Panc1 (cell line): ENCODE measurements around the gene BACE2. TPM values are rescaled to one million over a fixed set of nuclear protein-coding genes. Genes with fewer than 3 reads are reported as not detected.

Experiments used
- ATAC-seq: fragments of 200-7000 bp; cut with Tn5 transposase; 2 replicates; pipeline ENCODE4 v1.9.1; 2020; ENCODE audit warnings: mild to moderate bottlenecking, moderate library complexity
- BruUV-seq: library from RNA; stranded (reverse); fragments of 400-500 nt; replicated peaks from 2 replicates; lab custom pipeline; 2021; lab: Mats Ljungman, UMichigan
- CTCF ChIA-PET: fragments of 300-600 bp; sonication (Branson Sonifier 250); formaldehyde crosslinking; loops from one replicate; lab custom pipeline; 2022; ENCODE audit warnings: antibody characterized with exemption; lab: Charles Lee
- POLR2A ChIA-PET: fragments of 300-600 bp; sonication (Branson Sonifier 250); formaldehyde crosslinking; loops from one replicate; lab custom pipeline; 2022; ENCODE audit warnings: antibody characterized with exemption; lab: Charles Lee
- DNase-seq: peaks from one replicate; pipeline ENCODE4 v3.0.0-alpha.2; 2010; ENCODE audit warnings: low read depth, low spot score
- H3K27ac ChIP-seq: 2 replicates; pipeline ENCODE4 v1.5.1; 2011; ENCODE audit warnings: mild to moderate bottlenecking, low read length, inconsistent platforms
- H3K27me3 ChIP-seq: fragments of 200-500 bp; sonication (Bioruptor generic); 2 replicates; pipeline ENCODE4 v1.6.0; 2014; ENCODE audit warnings: low read length, inconsistent platforms; ENCODE audit not compliant: control insufficient read depth, insufficient read depth
- H3K36me3 ChIP-seq: fragments of 200-500 bp; sonication (Bioruptor generic); 2 replicates; pipeline ENCODE4 v1.5.1; 2014; ENCODE audit warnings: inconsistent platforms, mild to moderate bottlenecking, low read length, moderate library complexity; ENCODE audit not compliant: control insufficient read depth, insufficient read depth
- H3K4me1 ChIP-seq: 2 replicates; pipeline ENCODE4 v1.5.1; 2011; ENCODE audit warnings: inconsistent platforms, mild to moderate bottlenecking, low read length, moderate library complexity; ENCODE audit not compliant: control insufficient read depth, insufficient read depth
- H3K4me3 ChIP-seq, 2 experiments: 2 replicates each; pipeline ENCODE4 v1.5.1; 2011 to 2012; ENCODE audit warnings: low read depth in 2 of 2, low read length in 2 of 2, mild to moderate bottlenecking in 2 of 2, inconsistent platforms in 1 of 2, moderate library complexity in 1 of 2
- H3K9me3 ChIP-seq: fragments of 200-500 bp; sonication (Bioruptor generic); 2 replicates; pipeline ENCODE4 v1.5.1; 2014; ENCODE audit warnings: low read depth, mild to moderate bottlenecking, inconsistent platforms, low read length, moderate library complexity; ENCODE audit not compliant: control insufficient read depth, insufficient read depth
- POLR2AphosphoS5 ChIP-seq: IDR thresholded peaks from 2 replicates; pipeline ENCODE4 v1.6.1; 2012; ENCODE audit warnings: mild to moderate bottlenecking, low read depth, low read length, moderate library complexity
- SIN3A ChIP-seq: IDR thresholded peaks from 2 replicates; pipeline ENCODE4 v1.6.1; 2012; ENCODE audit warnings: low read depth, mild to moderate bottlenecking, low read length, moderate library complexity, borderline replicate concordance; ENCODE audit not compliant: insufficient read depth
- TCF7L2 ChIP-seq: IDR thresholded peaks from 2 replicates; pipeline ENCODE4 v1.6.1; 2011; ENCODE audit warnings: mild to moderate bottlenecking, low read depth, low read length, inconsistent platforms
- in situ Hi-C: cut with HindIII; loops from 2 replicates; pipeline ENCODE4 v1.10.0; 2016; ENCODE audit warnings: low sequenced_read_pairs, low pct_unique_long_range_greater_than_20kb
- intact Hi-C: fragments of 100-400 bp; cut with micrococcal nuclease; formaldehyde crosslinking; loops from one replicate; pipeline ENCODE4 v1.10.0; 2022; ENCODE audit not compliant: unreplicated experiment
- total RNA-seq: library from RNA; stranded (reverse); gene quantifications from one replicate; pipeline ENCODE4 v1.2.1, GENCODE V29; 2021; ENCODE audit not compliant: unreplicated experiment
- TF ChIP-seq, protein P1 (sequence below), 2 experiments: IDR thresholded peaks; 2 replicates each; pipeline ENCODE4 v1.6.1; 2011 to 2012; ENCODE audit warnings: low read depth in 2 of 2, control low read depth in 1 of 2, low read length in 1 of 2, mild to moderate bottlenecking in 1 of 2, moderate library complexity in 1 of 2; ENCODE audit not compliant: insufficient read depth in 1 of 2
- TF ChIP-seq, protein P2 (sequence below): fragments of 450-650 bp; IDR thresholded peaks from 2 replicates; pipeline ENCODE4 v1.5.1; 2017; ENCODE audit warnings: mild to moderate bottlenecking

The BACE2 gene
- total RNA-seq, 1 experiment from 2014 or later = 16.3 TPM

DNA sequence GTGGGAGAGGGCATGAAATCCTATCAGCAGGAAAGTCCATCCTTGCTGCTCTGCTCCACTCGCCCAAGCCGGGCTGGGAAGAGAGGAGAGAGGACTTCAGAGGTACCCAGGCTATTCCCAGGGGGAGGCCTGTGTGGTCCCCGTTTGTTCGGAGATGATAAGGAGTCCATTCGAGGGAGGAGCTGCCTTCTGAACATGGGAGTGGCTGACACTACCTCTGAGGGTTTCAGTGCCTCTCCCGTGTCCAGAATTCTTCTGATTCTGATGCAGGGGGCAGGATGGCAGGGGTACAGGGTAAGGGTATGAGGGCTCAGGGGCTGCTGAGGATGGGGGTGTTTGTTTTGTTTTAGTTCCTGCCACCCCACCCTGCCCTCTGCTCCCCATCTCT is 40.4 kb downstream of the BACE2 start:
- no peak overlapping the region for H3K27ac ChIP-seq
- H3K9me3 ChIP-seq = no peaks in the 10 kb centered on the region
- BruUV-seq = no TSS peak
- H3K4me1 ChIP-seq = no peaks in the 10 kb centered on the region
- in situ Hi-C loops (no loop called here), intact Hi-C loops (no loop called here)
- no peak overlapping the region for H3K4me3 ChIP-seq
- ATAC-seq = no peak
- H3K36me3 ChIP-seq = no peaks in the 10 kb centered on the region
- ChIA-PET CTCF (no interaction called here), POLR2A (no interaction called here)
- no peaks in the 10 kb centered on the region for H3K27me3 ChIP-seq
- TF ChIP-seq, protein P1, sequence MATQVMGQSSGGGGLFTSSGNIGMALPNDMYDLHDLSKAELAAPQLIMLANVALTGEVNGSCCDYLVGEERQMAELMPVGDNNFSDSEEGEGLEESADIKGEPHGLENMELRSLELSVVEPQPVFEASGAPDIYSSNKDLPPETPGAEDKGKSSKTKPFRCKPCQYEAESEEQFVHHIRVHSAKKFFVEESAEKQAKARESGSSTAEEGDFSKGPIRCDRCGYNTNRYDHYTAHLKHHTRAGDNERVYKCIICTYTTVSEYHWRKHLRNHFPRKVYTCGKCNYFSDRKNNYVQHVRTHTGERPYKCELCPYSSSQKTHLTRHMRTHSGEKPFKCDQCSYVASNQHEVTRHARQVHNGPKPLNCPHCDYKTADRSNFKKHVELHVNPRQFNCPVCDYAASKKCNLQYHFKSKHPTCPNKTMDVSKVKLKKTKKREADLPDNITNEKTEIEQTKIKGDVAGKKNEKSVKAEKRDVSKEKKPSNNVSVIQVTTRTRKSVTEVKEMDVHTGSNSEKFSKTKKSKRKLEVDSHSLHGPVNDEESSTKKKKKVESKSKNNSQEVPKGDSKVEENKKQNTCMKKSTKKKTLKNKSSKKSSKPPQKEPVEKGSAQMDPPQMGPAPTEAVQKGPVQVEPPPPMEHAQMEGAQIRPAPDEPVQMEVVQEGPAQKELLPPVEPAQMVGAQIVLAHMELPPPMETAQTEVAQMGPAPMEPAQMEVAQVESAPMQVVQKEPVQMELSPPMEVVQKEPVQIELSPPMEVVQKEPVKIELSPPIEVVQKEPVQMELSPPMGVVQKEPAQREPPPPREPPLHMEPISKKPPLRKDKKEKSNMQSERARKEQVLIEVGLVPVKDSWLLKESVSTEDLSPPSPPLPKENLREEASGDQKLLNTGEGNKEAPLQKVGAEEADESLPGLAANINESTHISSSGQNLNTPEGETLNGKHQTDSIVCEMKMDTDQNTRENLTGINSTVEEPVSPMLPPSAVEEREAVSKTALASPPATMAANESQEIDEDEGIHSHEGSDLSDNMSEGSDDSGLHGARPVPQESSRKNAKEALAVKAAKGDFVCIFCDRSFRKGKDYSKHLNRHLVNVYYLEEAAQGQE (IDR thresholded peaks at IDR 0.05; ENCODE audit: insufficient read depth in 1 of 2, low read depth in 2 of 2, low read length in 1 of 2) = no peak
- TF ChIP-seq, protein P2, sequence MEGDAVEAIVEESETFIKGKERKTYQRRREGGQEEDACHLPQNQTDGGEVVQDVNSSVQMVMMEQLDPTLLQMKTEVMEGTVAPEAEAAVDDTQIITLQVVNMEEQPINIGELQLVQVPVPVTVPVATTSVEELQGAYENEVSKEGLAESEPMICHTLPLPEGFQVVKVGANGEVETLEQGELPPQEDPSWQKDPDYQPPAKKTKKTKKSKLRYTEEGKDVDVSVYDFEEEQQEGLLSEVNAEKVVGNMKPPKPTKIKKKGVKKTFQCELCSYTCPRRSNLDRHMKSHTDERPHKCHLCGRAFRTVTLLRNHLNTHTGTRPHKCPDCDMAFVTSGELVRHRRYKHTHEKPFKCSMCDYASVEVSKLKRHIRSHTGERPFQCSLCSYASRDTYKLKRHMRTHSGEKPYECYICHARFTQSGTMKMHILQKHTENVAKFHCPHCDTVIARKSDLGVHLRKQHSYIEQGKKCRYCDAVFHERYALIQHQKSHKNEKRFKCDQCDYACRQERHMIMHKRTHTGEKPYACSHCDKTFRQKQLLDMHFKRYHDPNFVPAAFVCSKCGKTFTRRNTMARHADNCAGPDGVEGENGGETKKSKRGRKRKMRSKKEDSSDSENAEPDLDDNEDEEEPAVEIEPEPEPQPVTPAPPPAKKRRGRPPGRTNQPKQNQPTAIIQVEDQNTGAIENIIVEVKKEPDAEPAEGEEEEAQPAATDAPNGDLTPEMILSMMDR = no peak
- TF ChIP-seq POLR2AphosphoS5 = no peak
- no peak for TF ChIP-seq SIN3A
- no peak for TF ChIP-seq TCF7L2
- no peak for DNase-seq

DNA sequence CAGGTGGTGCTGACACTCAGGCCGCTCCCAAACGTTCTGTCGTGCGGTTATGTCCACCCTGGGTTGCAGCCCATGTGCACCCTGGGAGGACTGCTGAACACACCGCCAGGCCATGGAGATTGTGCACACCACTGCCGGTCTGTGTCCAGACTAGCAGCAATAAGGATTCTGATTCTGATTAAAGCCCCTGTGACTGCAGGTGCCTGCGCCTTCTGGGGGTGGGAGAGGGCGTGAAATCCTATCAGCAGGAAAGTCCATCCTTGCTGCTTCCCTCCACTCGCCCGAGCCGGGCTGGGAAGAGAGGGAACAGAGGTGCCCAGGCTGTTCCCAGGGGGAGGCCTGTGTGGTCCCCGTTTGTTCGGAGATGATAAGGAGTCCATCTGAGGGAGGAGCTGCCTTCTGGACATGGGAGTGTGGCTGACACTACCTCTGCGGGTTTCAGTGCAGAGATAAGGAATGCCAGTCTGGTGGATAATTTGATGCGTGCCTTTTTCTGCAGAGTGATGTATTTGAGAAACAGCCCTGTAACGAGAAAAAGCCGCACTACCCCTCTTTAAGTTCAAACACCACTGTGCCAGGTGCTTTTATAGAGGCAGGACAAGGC is 41.2 kb downstream of the BACE2 start:
- ChIA-PET CTCF (no interaction called here), POLR2A (no interaction called here)
- no peak for DNase-seq
- BruUV-seq = no TSS peak
- no peak overlapping the region for H3K4me3 ChIP-seq
- no peaks in the 10 kb centered on the region for H3K9me3 ChIP-seq
- TF ChIP-seq SIN3A (no peak), POLR2AphosphoS5 (no peak), TCF7L2 (no peak)
- TF ChIP-seq, protein P2 = no peak
- TF ChIP-seq, protein P1 (IDR thresholded peaks at IDR 0.05; ENCODE audit: insufficient read depth in 1 of 2, low read depth in 2 of 2, low read length in 1 of 2) = no peak
- H3K27ac ChIP-seq = no peak overlapping the region
- H3K4me1 ChIP-seq = no peaks in the 10 kb centered on the region
- no peaks in the 10 kb centered on the region for H3K36me3 ChIP-seq
- ATAC-seq = no peak
- in situ Hi-C loops (no loop called here), intact Hi-C loops (no loop called here)
- H3K27me3 ChIP-seq = no peaks in the 10 kb centered on the region
